ENCODE data around the gene COPS6. TPM values are rescaled to one million over a fixed set of nuclear protein-coding genes. Genes with fewer than 3 reads are reported as not detected.

Gene COPS6
- polyA plus RNA-seq, 6 donors from 2014 or later, result 109 to 249 (median 128) TPM

- peaks cover 16 to 34% of the 10 kb centered on the region in 2 donors for H3K36me3 Mint-ChIP-seq
These were observed 10.1 kb downstream of the COPS6 start for GRCh38 chr7:100098913-100099312.

GRCh38 chr7:100099452-100099851 is 10.7 kb downstream of the COPS6 start:
- Mint-ChIP-seq H3K27me3 (no peaks in the 10 kb centered on the region), H3K9me3 (no peaks in the 10 kb centered on the region), H3K4me3 (peak overlapping the region; percentile 91 to 98 (median 96)), H3K36me3 (peaks cover 16 to 33% of the 10 kb centered on the region in 2 donors), H3K4me1 (peaks cover 44 to 66% (median 49%) of the 10 kb centered on the region in 3 donors), H3K27ac (peak overlapping the region; percentile 72 to 99 (median 98))
- no peak for ATAC-seq (ENCODE audit: low read depth in 2 of 2)
- DNase-seq, result no peak

More at GRCh38 chr7:100098913-100099312, 10.1 kb downstream of the COPS6 start:
- H3K27ac Mint-ChIP-seq, result peak overlapping the region in 5 of 6 donors; percentile 35 to 98 (median 79)
- DNase-seq (no peak), ATAC-seq (ENCODE audit: low read depth in 2 of 2) (no peak)
- no peaks in the 10 kb centered on the region for H3K27me3 Mint-ChIP-seq
- H3K4me1 Mint-ChIP-seq, result peaks cover 44 to 66% (median 49%) of the 10 kb centered on the region in 3 donors
- H3K9me3 Mint-ChIP-seq, result no peaks in the 10 kb centered on the region
- H3K4me3 Mint-ChIP-seq, result peak overlapping the region; percentile 60 to 97 (median 90)

- DNase-seq (peak; percentile 92), ATAC-seq (ENCODE audit: low read depth in 2 of 2) (peak; percentile 74 to 77)
- H3K9me3 Mint-ChIP-seq, result no peaks in the 10 kb centered on the region
- peak overlapping the region; percentile 91 to 98 (median 96) for H3K4me3 Mint-ChIP-seq
- H3K4me1 Mint-ChIP-seq, result peaks cover 42 to 66% (median 44%) of the 10 kb centered on the region in 3 donors
- peaks cover 16 to 33% of the 10 kb centered on the region in 2 donors for H3K36me3 Mint-ChIP-seq
- H3K27ac Mint-ChIP-seq, result peak overlapping the region; percentile 97 to 99 (median 98)
- H3K27me3 Mint-ChIP-seq, result no peaks in the 10 kb centered on the region
These were observed 11.7 kb downstream of the COPS6 start for GRCh38 chr7:100100420-100101015.

- peak; percentile 85 to 86 for ATAC-seq (ENCODE audit: low read depth in 2 of 2)
- Mint-ChIP-seq H3K4me1 (peaks cover 40 to 59% (median 40%) of the 10 kb centered on the region in 3 donors), H3K27ac (peak within 1 kb of the TSS; percentile 97 to 99 (median 98)), H3K36me3 (peaks cover 16 to 27% of the 10 kb centered on the region in 2 donors), H3K9me3 (no peaks in the 10 kb centered on the region), H3K27me3 (no peaks in the 10 kb centered on the region), H3K4me3 (peak within 1 kb of the TSS; percentile 91 to 98 (median 96))
- DNase-seq, result peak; percentile 97
These were observed 12.5 kb downstream of the COPS6 start, which contains the start of the genes AP4M1 and MCM7 for GRCh38 chr7:100101016-100101862. Gene AP4M1 (plus strand): TSS chr7:100101643. CDS start chr7:100101715, 72 bp downstream. Gene MCM7 (minus strand): TSS chr7:100101397. CDS start chr7:100101294, 103 bp downstream.

- H3K4me1 Mint-ChIP-seq, result peaks cover 29 to 46% (median 34%) of the 10 kb centered on the region in 3 donors
- no peak for ATAC-seq (ENCODE audit: low read depth in 2 of 2)
These were observed 14.4 kb downstream of the COPS6 start for GRCh38 chr7:100102950-100103840.

GRCh38 chr7:100105534-100105933 is 16.8 kb downstream of the COPS6 start:
- H3K9me3 Mint-ChIP-seq, result no peaks in the 10 kb centered on the region
- H3K36me3 Mint-ChIP-seq, result no peaks in the 10 kb centered on the region
- H3K4me3 Mint-ChIP-seq, result no peak overlapping the region
- H3K4me1 Mint-ChIP-seq, result peaks cover 9 to 23% (median 14%) of the 10 kb centered on the region in 3 donors
- peak overlapping the region in 2 of 6 donors; percentile 54 to 87 for H3K27ac Mint-ChIP-seq
- ATAC-seq (ENCODE audit: low read depth in 2 of 2), result no peak
- DNase-seq, result no peak
- no peaks in the 10 kb centered on the region for H3K27me3 Mint-ChIP-seq

More at GRCh38 chr7:100102950-100103840, 14.4 kb downstream of the COPS6 start:
- H3K27me3 Mint-ChIP-seq, result no peaks in the 10 kb centered on the region
- peaks cover 6 to 16% of the 10 kb centered on the region in 2 donors for H3K36me3 Mint-ChIP-seq
- H3K4me3 Mint-ChIP-seq, result peak overlapping the region; percentile 85 to 98 (median 96)
- H3K27ac Mint-ChIP-seq, result peak overlapping the region in 4 of 6 donors; percentile 16 to 98 (median 82)
- H3K9me3 Mint-ChIP-seq, result no peaks in the 10 kb centered on the region
- DNase-seq, result no peak

- Mint-ChIP-seq H3K4me3 (no peak overlapping the region), H3K4me1 (peaks cover 5 to 16% (median 9%) of the 10 kb centered on the region in 3 donors), H3K36me3 (no peaks in the 10 kb centered on the region), H3K9me3 (no peaks in the 10 kb centered on the region), H3K27ac (peak overlapping the region in 1 of 6 donors; percentile 47), H3K27me3 (no peaks in the 10 kb centered on the region)
- ATAC-seq (ENCODE audit: low read depth in 2 of 2) (no peak), DNase-seq (no peak)
These were observed 17.9 kb downstream of the COPS6 start for GRCh38 chr7:100106633-100107032.

- H3K9me3 Mint-ChIP-seq, result no peaks in the 10 kb centered on the region
These were observed 18.5 kb downstream of the COPS6 start for GRCh38 chr7:100107125-100107737.

GRCh38 chr7:100107890-100108289 is 19.1 kb downstream of the COPS6 start:
- Mint-ChIP-seq H3K9me3 (no peaks in the 10 kb centered on the region), H3K27me3 (no peaks in the 10 kb centered on the region), H3K4me1 (peaks cover 0 to 10% (median 0%) of the 10 kb centered on the region in 3 donors), H3K36me3 (no peaks in the 10 kb centered on the region), H3K4me3 (peak overlapping the region in 1 of 8 donors; percentile 16), H3K27ac (no peak overlapping the region)
- no peak for ATAC-seq (ENCODE audit: low read depth in 2 of 2)
- DNase-seq, result no peak

More at GRCh38 chr7:100107125-100107737, 18.5 kb downstream of the COPS6 start:
- H3K27ac Mint-ChIP-seq, result no peak overlapping the region
- peak overlapping the region in 1 of 8 donors; percentile 22 for H3K4me3 Mint-ChIP-seq
- peaks cover 5 to 16% (median 6%) of the 10 kb centered on the region in 3 donors for H3K4me1 Mint-ChIP-seq
- no peak for ATAC-seq (ENCODE audit: low read depth in 2 of 2)
- H3K27me3 Mint-ChIP-seq, result no peaks in the 10 kb centered on the region
- DNase-seq, result no peak
- H3K36me3 Mint-ChIP-seq, result no peaks in the 10 kb centered on the region

- no peak overlapping the region for H3K27ac Mint-ChIP-seq
- DNase-seq (no peak), ATAC-seq (ENCODE audit: low read depth in 2 of 2) (no peak)
- no peaks in the 10 kb centered on the region for H3K36me3 Mint-ChIP-seq
- no peak overlapping the region for H3K4me3 Mint-ChIP-seq
- H3K9me3 Mint-ChIP-seq, result no peaks in the 10 kb centered on the region
- no peaks in the 10 kb centered on the region for H3K27me3 Mint-ChIP-seq
- no peaks in the 10 kb centered on the region for H3K4me1 Mint-ChIP-seq
These were observed 20.9 kb downstream of the COPS6 start for GRCh38 chr7:100109521-100110163.

GRCh38 chr7:100111156-100111555 is 22.4 kb downstream of the COPS6 start:
- DNase-seq (no peak), ATAC-seq (ENCODE audit: low read depth in 2 of 2) (no peak)
- H3K27ac Mint-ChIP-seq, result no peak overlapping the region
- H3K9me3 Mint-ChIP-seq, result no peaks in the 10 kb centered on the region
- H3K36me3 Mint-ChIP-seq, result no peaks in the 10 kb centered on the region
- H3K27me3 Mint-ChIP-seq, result no peaks in the 10 kb centered on the region
- H3K4me1 Mint-ChIP-seq, result peaks cover 0 to 6% (median 4%) of the 10 kb centered on the region in 3 donors
- H3K4me3 Mint-ChIP-seq, result no peak overlapping the region

GRCh38 chr7:100111914-100112313 is 23.1 kb downstream of the COPS6 start:
- no peaks in the 10 kb centered on the region for H3K27me3 Mint-ChIP-seq
- H3K4me3 Mint-ChIP-seq, result peak overlapping the region in 1 of 8 donors; percentile 19

More at GRCh38 chr7:100111914-100112313, 23.1 kb downstream of the COPS6 start:
- ATAC-seq (ENCODE audit: low read depth in 2 of 2) (no peak), DNase-seq (no peak)
- Mint-ChIP-seq H3K9me3 (no peaks in the 10 kb centered on the region), H3K36me3 (no peaks in the 10 kb centered on the region), H3K27ac (no peak overlapping the region), H3K4me1 (peaks cover 0 to 10% (median 8%) of the 10 kb centered on the region in 3 donors)
